Nephron progenitor cell (in vitro differentiated cells): Measurements from ENCODE around the gene IL5RA.

Experiments used
- DNase-seq: peaks from one replicate; pipeline ENCODE4 v3.0.0; 2021
- H3K27ac Mint-ChIP-seq: 2 replicates; pipeline ENCODE4 v1.8.0; 2021; ENCODE audit warnings: mild to moderate bottlenecking, moderate library complexity, mixed read lengths
- H3K27me3 Mint-ChIP-seq: 2 replicates; pipeline ENCODE4 v1.8.0; 2021; ENCODE audit warnings: mild to moderate bottlenecking, low read depth, mixed read lengths; ENCODE audit not compliant: poor library complexity
- H3K36me3 Mint-ChIP-seq: 2 replicates; pipeline ENCODE4 v1.8.0; 2021; ENCODE audit warnings: low read depth, mixed read lengths
- H3K4me1 Mint-ChIP-seq: 2 replicates; pipeline ENCODE4 v1.8.0; 2021; ENCODE audit warnings: mixed read lengths
- H3K4me3 Mint-ChIP-seq: 2 replicates; pipeline ENCODE4 v1.8.0; 2021; ENCODE audit warnings: mild to moderate bottlenecking, moderate library complexity, mixed read lengths
- H3K9me3 Mint-ChIP-seq: 2 replicates; pipeline ENCODE4 v1.8.0; 2021; ENCODE audit warnings: mild to moderate bottlenecking, moderate library complexity, mixed read lengths
- CTCF ChIP-seq: fragments of 200-600 bp; sonication (generic); IDR thresholded peaks from 2 replicates; pipeline ENCODE4 v1.5.0; 2021; ENCODE audit warnings: antibody characterized with exemption

The IL5RA gene

DNA sequence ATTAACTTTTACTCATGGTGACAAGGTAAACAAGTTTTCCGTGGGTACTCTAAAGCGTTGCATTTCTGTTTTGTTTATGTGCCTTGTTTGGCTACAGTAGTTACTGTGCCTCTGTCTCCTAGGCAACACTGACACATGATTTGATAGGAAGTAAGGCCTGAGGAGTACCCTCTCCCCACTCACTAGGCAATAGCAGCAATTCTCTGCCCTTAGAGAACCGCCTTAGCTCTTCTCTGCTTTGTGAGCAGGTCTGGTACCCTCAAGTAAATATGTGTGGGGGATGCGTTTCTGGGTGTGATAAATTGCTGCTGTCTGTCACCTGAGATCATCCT, at the start of gene IL5RA:
IL5RA (minus strand) TSS at position 76 of the 332 bp plus-strand sequence. CDS start 5,390 bp downstream, outside the sequence.
- DNase-seq = no peak
- no peaks in the 10 kb centered on the region for H3K27me3 Mint-ChIP-seq
- no peaks in the 10 kb centered on the region for H3K36me3 Mint-ChIP-seq

DNA sequence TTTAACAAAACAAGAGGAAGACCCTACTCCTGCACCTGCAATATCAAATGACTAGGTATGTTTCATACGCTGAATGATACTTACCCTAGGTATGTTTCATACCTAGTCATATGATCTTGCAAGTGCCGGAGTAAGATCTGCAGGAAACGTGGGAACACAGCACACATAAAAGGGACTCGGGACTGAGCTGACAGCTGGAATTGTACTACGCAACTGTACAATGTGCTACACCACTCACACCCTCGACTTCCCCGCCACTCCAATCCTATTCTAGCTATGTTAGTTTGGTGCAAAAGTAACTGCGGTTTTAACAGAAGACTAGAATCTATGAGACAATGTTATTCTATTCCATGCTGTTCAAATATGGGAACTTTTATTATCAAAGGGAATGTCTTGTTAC, 47.3 kb upstream of the IL5RA start:
- Mint-ChIP-seq H3K27me3 (no peaks in the 10 kb centered on the region), H3K27ac (no peak overlapping the region), H3K9me3 (no peaks in the 10 kb centered on the region), H3K36me3 (peaks cover 57% of the 10 kb centered on the region), H3K4me1 (no peaks in the 10 kb centered on the region), H3K4me3 (no peak overlapping the region)
- DNase-seq = no peak
- TF ChIP-seq CTCF = no peak

More for the DNA sequence above, at the start of gene IL5RA:
- peak within 1 kb of the TSS; percentile 64 for H3K27ac Mint-ChIP-seq
- H3K4me3 Mint-ChIP-seq = no peak within 1 kb of the TSS
- H3K4me1 Mint-ChIP-seq = peaks cover 19% of the 10 kb centered on the region
- no peak for TF ChIP-seq CTCF
- H3K9me3 Mint-ChIP-seq = no peaks in the 10 kb centered on the region

DNA sequence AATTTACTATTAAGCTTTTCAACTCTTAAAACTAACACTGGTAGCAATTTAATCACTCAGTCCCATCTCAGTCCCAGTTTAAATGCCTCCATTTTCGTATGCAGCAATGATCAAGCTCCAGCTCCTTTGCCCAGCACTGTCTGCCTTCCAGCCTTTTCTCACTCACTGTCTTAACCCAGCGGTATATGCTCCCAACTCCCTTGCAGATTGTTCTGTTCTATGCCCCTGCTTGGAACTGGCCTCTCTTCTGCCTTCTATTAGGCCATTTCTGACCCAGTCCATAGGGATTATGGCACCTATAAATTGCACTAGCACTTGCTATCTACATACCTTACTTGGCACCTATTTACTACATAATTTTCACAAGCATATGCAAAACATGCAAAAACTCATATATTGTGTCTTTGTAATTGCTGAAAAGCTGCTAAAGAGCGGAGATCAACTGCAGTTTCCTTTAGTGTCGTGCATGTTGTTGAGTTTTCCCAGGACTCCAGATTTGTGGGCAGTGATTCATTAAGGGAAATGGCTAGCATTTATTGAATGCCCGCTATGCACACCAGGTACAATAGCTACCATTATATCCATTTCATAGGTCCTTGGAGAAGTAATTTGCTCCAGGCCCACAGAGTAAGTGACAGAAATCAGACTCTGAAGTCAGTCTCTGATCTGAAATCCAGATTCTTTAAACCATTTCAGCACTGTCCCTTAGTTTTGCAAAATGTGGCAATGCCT, 44.9 kb upstream of the IL5RA start:
- DNase-seq = no peak
- no peak overlapping the region for H3K4me3 Mint-ChIP-seq
- no peaks in the 10 kb centered on the region for H3K9me3 Mint-ChIP-seq
- H3K36me3 Mint-ChIP-seq = peaks cover 55% of the 10 kb centered on the region
- H3K27ac Mint-ChIP-seq = peak overlapping the region; percentile 62
- H3K4me1 Mint-ChIP-seq = no peaks in the 10 kb centered on the region
- no peaks in the 10 kb centered on the region for H3K27me3 Mint-ChIP-seq
- TF ChIP-seq CTCF = no peak

DNA sequence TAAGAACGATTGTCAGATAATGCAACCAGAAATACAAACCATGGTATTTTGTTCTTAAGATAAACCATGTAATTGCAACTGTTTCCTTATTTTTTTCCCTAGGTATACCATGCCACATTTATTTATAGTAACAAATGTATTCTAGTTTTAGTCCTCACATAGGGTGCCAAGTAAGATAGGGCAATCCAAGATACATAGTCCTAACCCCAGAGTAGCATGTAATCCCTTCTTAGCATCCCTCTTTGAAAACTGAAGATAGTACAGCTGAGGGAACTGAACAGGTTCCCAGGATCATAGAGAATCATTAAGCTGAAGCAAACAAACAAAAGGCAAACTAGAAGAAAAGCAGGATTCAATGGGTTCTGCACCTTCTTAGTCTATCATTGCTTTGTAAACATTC, 41.3 kb upstream of the IL5RA start:
- no peak for DNase-seq
- Mint-ChIP-seq H3K27ac (no peak overlapping the region), H3K4me1 (no peaks in the 10 kb centered on the region)

DNA sequence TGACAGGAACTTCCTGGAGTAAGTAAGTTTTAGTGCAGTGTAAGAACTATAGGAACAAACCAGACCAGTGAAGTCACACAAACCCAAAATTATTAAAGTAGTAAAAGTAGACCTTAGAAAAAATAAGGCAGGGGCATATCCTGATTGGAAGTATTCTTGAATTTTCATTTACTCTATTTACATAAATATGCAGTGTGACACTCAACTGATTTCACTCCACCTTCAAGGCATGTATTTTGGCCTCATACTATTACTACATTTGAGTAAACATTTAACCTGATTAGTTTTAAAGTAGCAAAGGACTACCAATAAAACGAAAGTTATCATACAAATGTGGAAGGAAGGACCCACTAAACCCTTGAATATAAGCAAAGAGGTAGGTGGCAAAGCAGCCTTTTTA, 39.4 kb upstream of the IL5RA start:
- Mint-ChIP-seq H3K27me3 (no peaks in the 10 kb centered on the region), H3K9me3 (no peaks in the 10 kb centered on the region), H3K4me1 (no peaks in the 10 kb centered on the region), H3K27ac (no peak overlapping the region), H3K4me3 (no peak overlapping the region), H3K36me3 (peaks cover 55% of the 10 kb centered on the region)
- DNase-seq = no peak
- no peak for TF ChIP-seq CTCF

More for the DNA sequence above, 41.3 kb upstream of the IL5RA start:
- H3K9me3 Mint-ChIP-seq = no peaks in the 10 kb centered on the region
- peaks cover 50% of the 10 kb centered on the region for H3K36me3 Mint-ChIP-seq
- no peak overlapping the region for H3K4me3 Mint-ChIP-seq
- TF ChIP-seq CTCF = no peak
- no peaks in the 10 kb centered on the region for H3K27me3 Mint-ChIP-seq

DNA sequence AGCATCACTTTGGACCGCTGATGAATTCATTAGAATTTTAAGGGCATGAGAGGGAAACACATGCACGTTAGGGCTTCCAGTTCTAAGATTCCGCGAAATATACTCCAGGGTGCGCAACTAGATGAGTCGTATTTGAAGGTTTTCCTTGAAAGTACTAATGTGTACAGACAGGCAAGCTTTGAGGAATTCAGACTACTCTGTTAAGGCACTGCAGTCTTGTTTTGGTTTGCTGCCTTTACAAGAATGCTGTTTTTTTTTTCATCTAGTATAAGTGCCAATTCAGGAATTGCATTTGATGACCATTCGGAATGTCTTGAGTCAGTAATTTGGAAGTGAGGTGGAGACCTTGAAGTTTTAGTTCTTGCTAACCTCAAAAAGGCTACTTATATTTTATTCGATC, 35.7 kb upstream of the IL5RA start:
- H3K36me3 Mint-ChIP-seq = peaks cover 65% of the 10 kb centered on the region
- no peaks in the 10 kb centered on the region for H3K4me1 Mint-ChIP-seq
- H3K27ac Mint-ChIP-seq = no peak overlapping the region
- no peak for TF ChIP-seq CTCF
- DNase-seq = no peak
- H3K9me3 Mint-ChIP-seq = no peaks in the 10 kb centered on the region
- no peak overlapping the region for H3K4me3 Mint-ChIP-seq
- H3K27me3 Mint-ChIP-seq = peaks cover 3% of the 10 kb centered on the region
